K562 (cell line): ENCODE measurements around the gene NUB1. TPM values are rescaled to one million over a fixed set of nuclear protein-coding genes. Genes with fewer than 3 reads are reported as not detected.

Source experiments
- ERF ChIP-seq: fragments of 450-650 bp; formaldehyde crosslinking; IDR thresholded peaks from 2 replicates; pipeline ENCODE4 v1.4.0; 2020; ENCODE audit warnings: mild to moderate bottlenecking, mixed read lengths
- GTF3C2 ChIP-seq: IDR thresholded peaks from 3 replicates; pipeline ENCODE4 v1.6.1; 2011; ENCODE audit warnings: borderline replicate concordance, mild to moderate bottlenecking, moderate library complexity; ENCODE audit not compliant: insufficient read length; ENCODE audit errors: extremely low read depth
- NR4A1 ChIP-seq, 2 experiments: fragments of 250-450 bp in 1 of 2; fragments of 450-650 bp in 1 of 2; sonication (Bioruptor Pico) in 1 of 2; IDR thresholded peaks; 2 replicates each; pipeline versions ENCODE4 v1.4.0 to v1.6.1; 2016 to 2020; ENCODE audit warnings: mild to moderate bottlenecking in 2 of 2, missing compliant biosample characterization in 1 of 2, missing genetic modification characterization in 1 of 2, moderate library complexity in 1 of 2
- PHTF2 ChIP-seq: fragments of 250-450 bp; sonication (Bioruptor Pico); IDR thresholded peaks from 2 replicates; pipeline ENCODE4 v1.5.0; 2021; ENCODE audit warnings: mild to moderate bottlenecking
- PTTG1 ChIP-seq: fragments of 450-650 bp; IDR thresholded peaks from 2 replicates; pipeline ENCODE4 v1.6.1; 2016; ENCODE audit warnings: low read depth, mild to moderate bottlenecking, missing genetic modification characterization, missing compliant biosample characterization
- REST ChIP-seq, 2 experiments: fragments of 450-650 bp; formaldehyde crosslinking in 1 of 2; IDR thresholded peaks; 2 replicates each; pipeline versions ENCODE4 v1.4.0 to v1.6.1; 2014 to 2020; ENCODE audit warnings: mild to moderate bottlenecking in 2 of 2, borderline replicate concordance in 1 of 2, low read depth in 1 of 2
- SNRNP70 ChIP-seq: fragments of 200-400 bp; formaldehyde crosslinking; optimal IDR thresholded peaks from 2 replicates; pipeline ENCODE3; 2017; ENCODE audit warnings: low read depth, low read length
- TEAD4 ChIP-seq, 2 experiments: sonication (generic) in 1 of 2; formaldehyde crosslinking in 1 of 2; IDR thresholded peaks; 2 replicates each; pipeline versions ENCODE4 v1.6.1 to v1.8.0; 2012 to 2022; ENCODE audit warnings: borderline replicate concordance in 1 of 2, inconsistent platforms in 1 of 2, low read length in 1 of 2, mild to moderate bottlenecking in 1 of 2, missing genetic modification reagents in 1 of 2
- polyA plus RNA-seq, 8 experiments: library from polyadenylated mRNA; depleted of rRNA in 4 of 8; stranded (reverse) in 5 of 8; unstranded in 3 of 8; fragments of >200 nt; fragmentation: Nextera tagmentation in 2 of 8; fragmentation: Illumina TruSeq in 1 of 8; extraction: Ambion mirVana in 2 of 8; extraction: Trizol in 1 of 8; gene quantifications; 2 replicates each; pipeline versions ENCODE4 v1.2.1 to v1.2.3, GENCODE V29; 2011 to 2014; ENCODE audit warnings: inconsistent platforms in 1 of 8, missing spikeins in 1 of 8
- total RNA-seq, 7 experiments: library from RNA; depleted of rRNA in 6 of 7; stranded (reverse); fragments of >200 nt in 6 of 7; fragmentation: Illumina TruSeq in 2 of 7; extraction: Trizol in 2 of 7; gene quantifications; 2 replicates each; pipeline versions ENCODE4 v1.2.1 to v1.2.3, GENCODE V29; 2011 to 2021; ENCODE audit warnings: low replicate concordance in 1 of 7

NUB1 gene
- total and polyA plus RNA-seq, 9 of the 15 experiments (the other 6 are each of a cell fraction or from before 2014, with no cell fraction given) = 43.2 to 159 (median 85.2) TPM

- TF ChIP-seq GTF3C2 = no peak
- no peak for TF ChIP-seq PTTG1 (tag)
- no peak for TF ChIP-seq TEAD4 (IDR thresholded peaks at IDR 0.05; ENCODE audit: low read length)
- TF ChIP-seq TEAD4 (CRISPR knock-in tag; IDR thresholded peaks at IDR 0.05; ENCODE audit: borderline replicate concordance) = no peak
- no peak for TF ChIP-seq ERF (CRISPR knock-in tag)
- TF ChIP-seq REST (IDR thresholded peaks at IDR 0.05; ENCODE audit: borderline replicate concordance) = no peak
- TF ChIP-seq REST (CRISPR knock-in tag; IDR thresholded peaks at IDR 0.05; ENCODE audit: low read depth) = no peak
- no peak for TF ChIP-seq SNRNP70
- TF ChIP-seq PHTF2 (CRISPR knock-in tag) = no peak
- TF ChIP-seq NR4A1 (CRISPR knock-in tag; IDR thresholded peaks at IDR 0.05) = no peak
- no peak for TF ChIP-seq NR4A1 (tag; IDR thresholded peaks at IDR 0.05)
Observed at GRCh38 chr7:151416112-151416940, 74.7 kb downstream of the NUB1 start (continued).
